ENCODE results near the gene DCHS2. TPM values are rescaled to one million over a fixed set of nuclear protein-coding genes. Genes with fewer than 3 reads are reported as not detected.

DCHS2 gene
- total and polyA plus RNA-seq, 2 of the 8 experiments (the other 6 are each of a cell fraction or from before 2014, with no cell fraction given): 0.54 to 2.6 TPM

GRCh38 chr4:154406018-154406795 is 85.4 kb downstream of the DCHS2 start:
- Histone ChIP-seq H2BK15ac (ENCODE audit: low read length) (no peak overlapping the region), H3K79me2 (ENCODE audit: control insufficient read depth in 1 of 2, insufficient read depth in 2 of 2, low read length in 2 of 2) (no peaks in the 10 kb centered on the region), H3K4me3 (ENCODE audit: extremely low read depth in 1 of 4, insufficient read depth in 2 of 4, low read depth in 3 of 4, low read length in 4 of 4) (no peak overlapping the region), H4K8ac (ENCODE audit: extremely low read depth, insufficient read depth, low read length) (no peak overlapping the region), H3K4me1 (replicated peaks in 1 of 4; ENCODE audit: control insufficient read depth in 3 of 4, insufficient read depth in 4 of 4, low read length in 3 of 4) (no peaks in the 10 kb centered on the region), H3K23ac (ENCODE audit: insufficient read length) (no peak overlapping the region), H3K79me1 (ENCODE audit: low read depth, low read length) (no peaks in the 10 kb centered on the region), H4K5ac (ENCODE audit: insufficient read length, low read depth, low read length) (no peak overlapping the region), H3K23me2 (ENCODE audit: low read depth, low read length) (no peaks in the 10 kb centered on the region), H3K9me3 (ENCODE audit: insufficient read depth in 2 of 2, low read depth in 1 of 2, low read length in 1 of 2) (no peaks in the 10 kb centered on the region), H4K20me1 (replicated peaks in 1 of 2; ENCODE audit: control insufficient read depth in 1 of 2, insufficient read depth in 2 of 2, low read length in 2 of 2) (peaks cover 0 to 3% of the 10 kb centered on the region in 2 experiments), H3K14ac (ENCODE audit: insufficient read length) (no peak overlapping the region), H3K4me2 (ENCODE audit: insufficient read depth in 1 of 2, low read depth in 2 of 2, low read length in 2 of 2) (no peak overlapping the region), H2BK20ac (ENCODE audit: low read length) (no peak overlapping the region), H3K27me3 (replicated peaks in 1 of 4; ENCODE audit: control insufficient read depth in 3 of 4, extremely low read depth in 1 of 4, insufficient read depth in 3 of 4, low read length in 3 of 4) (no peaks in the 10 kb centered on the region), H2BK120ac (replicated peaks; ENCODE audit: low read depth, low read length) (no peak overlapping the region), H3K18ac (ENCODE audit: extremely low read depth, low read length) (no peak overlapping the region), H2BK12ac (ENCODE audit: low read depth, low read length) (no peak overlapping the region), H4K91ac (replicated peaks; ENCODE audit: insufficient read length, low read length) (no peak overlapping the region), H2AK5ac (ENCODE audit: low read depth, low read length) (no peak overlapping the region), H2AFZ (ENCODE audit: low read length) (no peak overlapping the region), H3K9ac (replicated peaks in 1 of 4; ENCODE audit: extremely low read depth in 1 of 4, low read depth in 3 of 4, low read length in 3 of 4) (no peak overlapping the region), H2BK5ac (ENCODE audit: low read depth, low read length) (no peak overlapping the region), H3K56ac (replicated peaks; ENCODE audit: insufficient read length, low read depth, low read length) (no peak overlapping the region), H3K27ac (ENCODE audit: low read depth, low read length) (no peak overlapping the region), H3K4ac (replicated peaks; ENCODE audit: insufficient read length, low read depth, low read length) (no peak overlapping the region), H3K36me3 (ENCODE audit: control insufficient read depth in 2 of 4, insufficient read depth in 4 of 4, low read length in 3 of 4) (no peaks in the 10 kb centered on the region)
- DNase-seq (ENCODE audit: low read depth in 1 of 2, low spot score in 2 of 2) (no peak), FAIRE-seq (no peak)
- WGBS, 2 experiments (ENCODE audit: extremely low coverage in 1 of 2, insufficient coverage in 1 of 2, insufficient read length in 1 of 2, insufficient replicate concordance in 2 of 2, low coverage in 1 of 2, low lambda C conversion rate in 2 of 2, missing lambda C conversion rate in 1 of 2): 81% methylated on average over 4 of the region's 4 CpGs; no CpG with 5 or more reads in 1 of the 2 experiments
- POLR2A ChIA-PET (ENCODE audit: partially characterized antibody): no interaction called here
- CTCF ChIA-PET (ENCODE audit: partially characterized antibody): interaction anchor here (0.8 to 3.8 kb wide), 4 partner anchors 10 to 89 kb away, joined by 3 to 16 read pairs (median 4); no protein-coding TSS in a partner anchor
- TF ChIP-seq GTF2F1 (IDR thresholded peaks at IDR 0.05; ENCODE audit: borderline replicate concordance, low read depth, low read length): no peak
- TF ChIP-seq GABPA (IDR thresholded peaks at IDR 0.05; ENCODE audit: borderline replicate concordance, insufficient read depth, low read length): no peak
- no peak for TF ChIP-seq JUND (IDR thresholded peaks at IDR 0.05; ENCODE audit: low read length)
- no peak for TF ChIP-seq RNF2 (IDR thresholded peaks at IDR 0.05; ENCODE audit: borderline replicate concordance, low read depth, low read length, missing control alignments, poor library complexity, severe bottlenecking)
- TF ChIP-seq E2F6 (IDR thresholded peaks at IDR 0.05): no peak
- no peak for TF ChIP-seq NANOG (IDR thresholded peaks at IDR 0.05; ENCODE audit: insufficient read depth, low read depth, low read length, poor library complexity, severe bottlenecking)
- no peak for TF ChIP-seq BACH1 (IDR thresholded peaks at IDR 0.05; ENCODE audit: low read length)
- TF ChIP-seq KDM5A (IDR thresholded peaks at IDR 0.05; ENCODE audit: low read length): no peak
- TF ChIP-seq CHD2 (IDR thresholded peaks at IDR 0.05; ENCODE audit: low read length): no peak
- no peak for TF ChIP-seq SP1 (IDR thresholded peaks at IDR 0.05; ENCODE audit: low read depth, low read length)
- TF ChIP-seq SUZ12 (IDR thresholded peaks at IDR 0.05; ENCODE audit: low read length): no peak

All from H1 (cell line).